Measurements from ENCODE around the gene CD99L2.
A peak's percentile ranks its signal among the peaks of the same experiment; 100 is the strongest.
"Not testable (repeated sequence)": the region's sequence is repeated elsewhere in the genome, so short reads cannot be mapped to it uniquely, and the experiment has no call there.

Gene CD99L2

GRCh38 chrX:150849996-150850720 lies 48.3 kb downstream of the CD99L2 start:
- peak; percentile 57 for DNase-seq

DNA sequence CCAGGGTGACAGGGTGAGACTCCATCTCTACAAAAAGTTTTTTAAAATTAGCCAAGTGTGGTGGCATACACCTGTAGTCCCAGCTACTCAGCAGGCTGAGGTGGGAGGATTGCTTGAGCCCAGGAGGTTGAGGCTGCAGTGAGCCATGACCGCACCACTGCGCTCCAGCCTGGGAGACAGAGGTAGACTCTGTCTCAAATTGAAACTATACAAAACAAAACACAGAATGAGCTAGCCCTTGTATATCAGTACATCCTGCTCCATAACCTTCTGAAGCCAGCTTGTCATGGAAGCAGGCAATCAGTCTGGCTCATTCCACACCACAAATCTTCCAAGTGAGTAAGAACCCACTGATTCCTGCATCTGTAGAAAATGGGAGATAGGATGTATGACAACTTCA lies 49.0 kb downstream of the CD99L2 start:
- DNase-seq, result no peak

DNA sequence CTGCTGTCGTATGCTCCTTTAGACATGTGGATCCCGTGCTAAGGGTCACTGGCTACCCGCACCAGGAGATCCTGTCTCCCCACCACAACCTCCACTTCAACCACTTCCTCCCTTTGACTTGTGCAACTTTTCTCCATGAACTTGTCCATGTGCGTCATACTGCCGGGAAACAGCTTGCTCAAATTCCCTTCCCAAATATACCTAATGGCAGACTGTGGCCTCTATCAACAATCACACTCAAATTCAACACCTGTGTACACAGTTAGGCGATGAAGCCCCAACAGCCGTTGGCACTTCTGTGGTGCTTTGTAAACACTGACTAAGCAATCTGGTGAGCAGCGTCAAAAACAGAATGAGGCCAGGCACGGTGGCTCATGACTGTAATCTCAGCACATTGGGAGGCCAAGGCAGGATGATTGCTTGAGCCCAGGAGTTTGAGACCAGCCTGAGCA lies 49.5 kb downstream of the CD99L2 start:
- peak; percentile 67 for DNase-seq

- no peak for DNase-seq
Observed at GRCh38 chrX:150847088-150847487, 51.4 kb downstream of the CD99L2 start.

DNA sequence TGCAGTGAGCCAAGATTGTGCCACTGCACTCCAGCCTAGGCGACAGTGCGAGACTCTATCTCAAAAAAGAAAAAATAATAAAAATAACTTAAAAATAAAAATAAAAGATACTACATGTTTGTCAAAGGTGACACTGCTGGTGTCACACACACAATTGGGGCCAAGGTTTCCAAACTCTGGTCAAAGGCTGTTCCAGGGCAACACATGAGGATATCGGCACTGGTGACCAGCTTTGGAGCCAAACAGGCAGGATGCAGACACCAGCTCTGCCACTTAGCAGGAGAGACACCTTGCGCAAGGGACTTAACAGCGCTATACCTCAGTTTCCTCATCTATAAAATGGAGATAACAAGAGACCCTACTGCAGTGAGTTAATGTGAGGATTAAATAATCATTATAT lies 52.3 kb downstream of the CD99L2 start:
- no peak for DNase-seq

DNA sequence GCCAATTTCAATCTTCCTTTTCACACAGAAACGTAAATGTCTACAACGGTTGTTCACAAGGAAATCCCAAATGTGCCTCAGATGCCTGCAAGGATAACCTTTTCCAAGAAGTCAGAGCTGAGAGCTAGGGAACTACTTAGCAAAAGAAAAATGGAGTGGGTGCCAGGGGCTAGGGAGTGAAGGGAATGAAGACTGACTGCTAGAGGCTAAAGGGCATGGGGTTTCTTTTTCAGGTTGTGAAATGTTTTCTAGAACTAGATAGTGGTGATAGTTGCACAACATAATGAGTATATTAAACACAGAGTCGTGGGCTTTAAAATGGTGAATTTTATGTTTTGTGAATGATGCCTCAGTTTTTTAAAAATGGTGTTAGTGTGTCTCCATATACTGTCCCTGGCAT lies 53.4 kb downstream of the CD99L2 start:
- peak; percentile 29 for DNase-seq

GRCh38 chrX:150844016-150844415 lies 54.5 kb downstream of the CD99L2 start:
- no peak for DNase-seq

GRCh38 chrX:150842198-150842685 lies 56.2 kb downstream of the CD99L2 start:
- DNase-seq, result no peak

DNA sequence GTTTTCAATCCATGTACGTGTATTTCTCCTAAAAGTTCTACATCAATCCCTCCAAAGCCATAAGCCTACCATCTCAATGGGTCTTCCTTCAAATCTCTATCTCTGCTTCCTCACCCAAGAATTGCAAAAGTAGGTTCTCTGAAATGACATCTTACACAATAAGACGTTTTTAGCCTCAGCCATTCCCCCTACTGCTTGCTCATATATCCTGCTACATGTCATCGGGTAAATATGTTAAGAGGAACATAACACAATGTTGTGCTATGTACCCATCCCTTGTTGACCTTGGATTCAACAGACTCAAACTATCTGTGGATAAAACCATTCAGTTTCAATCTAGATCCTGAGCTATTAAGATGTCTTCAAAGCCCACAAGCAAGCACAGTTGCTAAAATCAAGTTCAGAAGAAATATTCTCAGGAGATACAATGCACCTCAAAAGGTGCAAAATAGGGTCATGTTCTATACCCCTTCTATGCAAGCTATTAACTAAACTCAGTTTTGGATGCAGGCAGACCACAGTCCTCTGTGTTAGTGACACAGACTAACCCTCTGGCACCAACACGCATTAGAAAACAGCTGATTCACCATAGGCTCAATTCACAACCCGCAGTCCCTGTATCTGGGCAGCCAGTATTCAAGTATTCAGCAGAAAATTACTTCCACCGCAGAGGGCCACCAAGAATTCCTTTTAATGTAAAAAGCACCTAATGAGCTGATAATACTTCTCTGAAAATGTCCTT lies 56.8 kb downstream of the CD99L2 start:
- peak; percentile 56 for DNase-seq

- no peak for DNase-seq
Observed at GRCh38 chrX:150837845-150838244, 60.6 kb downstream of the CD99L2 start.

GRCh38 chrX:150834695-150835094 lies 63.8 kb downstream of the CD99L2 start:
- no peak for DNase-seq

DNA sequence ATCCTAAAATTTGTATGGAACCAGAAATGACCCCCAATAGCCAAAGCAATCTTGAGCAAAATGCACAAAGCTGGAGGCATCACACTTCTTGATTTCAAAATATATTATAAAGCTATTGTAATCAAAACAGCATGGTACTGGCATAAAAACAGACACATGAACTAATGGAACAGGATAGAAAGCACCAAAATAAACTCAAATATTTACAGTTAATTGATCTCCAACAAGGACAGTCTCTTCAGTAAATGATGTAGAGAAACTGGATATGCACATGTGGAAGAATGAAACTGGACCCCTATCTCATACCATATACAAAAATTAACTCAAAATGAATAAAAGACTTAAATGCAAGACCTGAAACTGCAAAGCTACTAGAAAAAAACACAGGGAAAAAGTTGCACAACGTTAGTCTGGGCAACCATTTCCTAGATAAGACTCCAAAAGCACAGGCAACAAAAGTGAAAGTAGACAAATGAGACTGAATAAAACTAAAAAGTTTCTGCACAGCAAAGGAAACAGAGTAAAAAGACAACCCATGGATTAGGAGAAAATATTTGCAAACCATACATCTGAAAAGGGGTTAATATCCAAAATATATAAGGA lies 64.9 kb downstream of the CD99L2 start:
- DNase-seq, result peak; percentile 29

GRCh38 chrX:150831863-150832262 lies 66.6 kb downstream of the CD99L2 start:
- no peak for DNase-seq

DNA sequence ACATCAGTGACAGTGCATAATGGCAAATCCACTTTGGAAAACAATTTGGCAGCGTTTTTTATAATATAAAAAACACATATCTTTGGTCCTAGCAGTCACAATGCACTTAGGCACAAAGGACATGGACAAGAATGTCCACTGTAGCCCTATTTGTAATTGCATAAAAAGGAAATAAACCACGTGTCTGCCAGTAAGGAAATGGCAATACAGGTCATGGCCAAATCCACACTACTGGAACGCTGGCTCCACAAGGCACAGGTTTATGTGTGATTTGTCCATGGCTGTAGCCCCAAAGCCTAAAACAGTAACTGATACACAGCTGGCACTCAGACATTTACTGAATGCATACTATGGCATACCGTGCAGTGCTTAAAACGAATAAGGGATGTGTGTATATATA lies 69.7 kb downstream of the CD99L2 start:
- DNase-seq, result no peak

GRCh38 chrX:150824352-150824751 lies 74.1 kb downstream of the CD99L2 start:
- DNase-seq, result not testable (repeated sequence)

GRCh38 chrX:150823826-150824225 lies 74.6 kb downstream of the CD99L2 start:
- DNase-seq, result not testable (repeated sequence)

- no peak for DNase-seq
Observed at GRCh38 chrX:150821971-150822370, 76.5 kb downstream of the CD99L2 start.

GRCh38 chrX:150813922-150814321 lies 84.5 kb downstream of the CD99L2 start:
- DNase-seq, result no peak

GRCh38 chrX:150806827-150807226 lies 91.6 kb downstream of the CD99L2 start:
- no peak for DNase-seq

GRCh38 chrX:150805736-150806135 lies 92.7 kb downstream of the CD99L2 start:
- DNase-seq, result no peak

DNA sequence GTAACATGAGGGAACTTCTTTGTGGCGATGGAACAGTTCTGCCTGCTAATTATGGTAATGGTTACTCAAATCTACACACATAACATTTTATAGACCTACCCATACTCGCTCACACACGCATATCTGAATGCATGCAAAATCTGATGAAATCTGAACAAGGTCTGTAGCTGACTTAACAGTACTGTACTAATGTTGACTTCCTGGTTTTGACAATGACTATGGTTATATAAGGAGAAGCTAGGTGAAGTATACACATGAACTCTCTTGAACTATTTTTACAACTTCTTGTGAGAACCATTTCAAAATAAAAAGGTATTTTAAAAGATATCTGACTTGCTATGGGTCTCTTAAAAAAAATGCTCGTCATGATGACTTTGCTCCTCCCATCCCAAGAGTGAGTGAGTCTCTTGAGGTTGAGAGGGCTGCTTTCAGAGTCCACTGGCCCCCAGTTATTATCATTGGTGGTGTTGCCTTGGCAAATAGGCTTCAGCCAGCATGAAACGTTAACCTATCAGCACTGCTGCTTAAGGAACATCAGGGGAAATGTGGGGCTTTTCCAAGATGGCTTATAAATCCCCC lies 105.4 kb downstream of the CD99L2 start:
- no peak for DNase-seq

- no peak for DNase-seq
Observed at GRCh38 chrX:150790021-150790420, 108.4 kb downstream of the CD99L2 start.

DNA sequence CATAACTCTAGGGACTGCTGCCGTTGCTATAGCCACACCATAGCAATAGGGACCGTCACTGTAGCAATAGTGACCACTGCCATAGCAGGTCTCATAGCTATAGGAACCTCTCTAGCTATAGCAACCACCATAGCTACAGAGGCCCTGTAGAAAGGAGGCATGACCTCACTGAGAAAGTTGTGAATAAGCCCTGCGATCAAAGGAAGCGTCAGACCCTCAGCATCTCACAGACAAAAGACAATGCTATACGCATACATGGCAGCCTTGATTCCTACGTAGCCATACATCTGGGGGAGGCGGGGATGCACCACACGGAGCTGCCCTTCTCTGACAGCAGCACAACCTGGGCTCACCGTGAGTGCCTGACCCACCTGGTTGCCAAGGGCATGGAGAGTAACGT lies 116.8 kb downstream of the CD99L2 start:
- no peak for DNase-seq
